Measurements from ENCODE around the gene EPHB3. TPM values are rescaled to one million over a fixed set of nuclear protein-coding genes. Genes with fewer than 3 reads are reported as not detected.

The EPHB3 gene
- total RNA-seq, 4 donors from 2014 or later: 6.0 to 59.4 (median 17.2) TPM

GRCh38 chr3:184562878-184563560 is 1.4 kb downstream of the EPHB3 start:
- H3K36me3 ChIP-seq: no peaks in the 10 kb centered on the region
- H3K9me3 ChIP-seq: no peaks in the 10 kb centered on the region
- H3K27me3 ChIP-seq: no peaks in the 10 kb centered on the region
- TF ChIP-seq POLR2A (IDR thresholded peaks at IDR 0.05): no peak
- TF ChIP-seq, protein P1, sequence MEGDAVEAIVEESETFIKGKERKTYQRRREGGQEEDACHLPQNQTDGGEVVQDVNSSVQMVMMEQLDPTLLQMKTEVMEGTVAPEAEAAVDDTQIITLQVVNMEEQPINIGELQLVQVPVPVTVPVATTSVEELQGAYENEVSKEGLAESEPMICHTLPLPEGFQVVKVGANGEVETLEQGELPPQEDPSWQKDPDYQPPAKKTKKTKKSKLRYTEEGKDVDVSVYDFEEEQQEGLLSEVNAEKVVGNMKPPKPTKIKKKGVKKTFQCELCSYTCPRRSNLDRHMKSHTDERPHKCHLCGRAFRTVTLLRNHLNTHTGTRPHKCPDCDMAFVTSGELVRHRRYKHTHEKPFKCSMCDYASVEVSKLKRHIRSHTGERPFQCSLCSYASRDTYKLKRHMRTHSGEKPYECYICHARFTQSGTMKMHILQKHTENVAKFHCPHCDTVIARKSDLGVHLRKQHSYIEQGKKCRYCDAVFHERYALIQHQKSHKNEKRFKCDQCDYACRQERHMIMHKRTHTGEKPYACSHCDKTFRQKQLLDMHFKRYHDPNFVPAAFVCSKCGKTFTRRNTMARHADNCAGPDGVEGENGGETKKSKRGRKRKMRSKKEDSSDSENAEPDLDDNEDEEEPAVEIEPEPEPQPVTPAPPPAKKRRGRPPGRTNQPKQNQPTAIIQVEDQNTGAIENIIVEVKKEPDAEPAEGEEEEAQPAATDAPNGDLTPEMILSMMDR (IDR thresholded peaks at IDR 0.05): no peak
- H3K4me1 ChIP-seq: peaks cover 10 to 62% (median 14%) of the 10 kb centered on the region in 4 donors
- DNase-seq: peak in 1 of 3 donors; percentile 61
- H3K27ac ChIP-seq: peak overlapping the region; percentile 30 to 63 (median 60)
- H3K4me3 ChIP-seq: peak overlapping the region; percentile 49 to 76 (median 65)

- H3K27me3 ChIP-seq: no peaks in the 10 kb centered on the region
- peak overlapping the region in 2 of 4 donors; percentile 76 for H3K4me3 ChIP-seq
- no peak for TF ChIP-seq POLR2A (IDR thresholded peaks at IDR 0.05)
- TF ChIP-seq, protein P1 (IDR thresholded peaks at IDR 0.05): no peak
- peak overlapping the region in 3 of 4 donors; percentile 59 to 63 (median 60) for H3K27ac ChIP-seq
- no peaks in the 10 kb centered on the region for H3K9me3 ChIP-seq
- no peaks in the 10 kb centered on the region for H3K36me3 ChIP-seq
- peaks cover 11 to 67% (median 17%) of the 10 kb centered on the region in 4 donors for H3K4me1 ChIP-seq
- DNase-seq: peak in 1 of 3 donors; percentile 48
These were observed 2.0 kb downstream of the EPHB3 start for GRCh38 chr3:184563561-184563925.

GRCh38 chr3:184563941-184564684 is 2.5 kb downstream of the EPHB3 start:
- Histone ChIP-seq H3K4me3 (peak overlapping the region in 2 of 4 donors; percentile 76), H3K4me1 (peaks cover 11 to 73% (median 19%) of the 10 kb centered on the region in 4 donors), H3K9me3 (no peaks in the 10 kb centered on the region), H3K27ac (peak overlapping the region in 3 of 4 donors; percentile 3 to 60 (median 59)), H3K36me3 (no peaks in the 10 kb centered on the region), H3K27me3 (no peaks in the 10 kb centered on the region)
- DNase-seq: peak in 1 of 3 donors; percentile 50
- no peak for TF ChIP-seq POLR2A (IDR thresholded peaks at IDR 0.05)
- TF ChIP-seq, protein P1 (IDR thresholded peaks at IDR 0.05): no peak

- H3K4me1 ChIP-seq: peaks cover 11 to 80% (median 24%) of the 10 kb centered on the region in 4 donors
- peak overlapping the region in 2 of 4 donors; percentile 2 to 76 for H3K4me3 ChIP-seq
- DNase-seq: no peak
These were observed 3.2 kb downstream of the EPHB3 start for GRCh38 chr3:184564685-184565385.

More at GRCh38 chr3:184564685-184565385, 3.2 kb downstream of the EPHB3 start:
- Histone ChIP-seq H3K27me3 (no peaks in the 10 kb centered on the region), H3K9me3 (no peaks in the 10 kb centered on the region), H3K27ac (peak overlapping the region in 2 of 4 donors; percentile 70 to 80), H3K36me3 (no peaks in the 10 kb centered on the region)
- TF ChIP-seq, protein P1 (IDR thresholded peaks at IDR 0.05): no peak
- TF ChIP-seq POLR2A (IDR thresholded peaks at IDR 0.05): no peak
